Fibroblast of the aortic adventitia (primary cell): ENCODE results near the gene HMGN4. TPM values are rescaled to one million over a fixed set of nuclear protein-coding genes. Genes with fewer than 3 reads are reported as not detected.

Experiments
- DNase-seq: peaks from one replicate; pipeline ENCODE4 v3.0.0-alpha.2; 2010; ENCODE audit warnings: low read depth
- H3K4me3 ChIP-seq: 2 replicates; pipeline ENCODE4 v1.5.1; 2011; ENCODE audit warnings: low read depth, mild to moderate bottlenecking, control low read depth, low read length, moderate library complexity
- CTCF ChIP-seq: IDR thresholded peaks from 2 replicates; pipeline ENCODE4 v1.5.1; 2011; ENCODE audit warnings: mild to moderate bottlenecking, low read length, control low read depth, inconsistent platforms; ENCODE audit not compliant: insufficient read depth
- total RNA-seq: library from RNA; depleted of rRNA; stranded (reverse); fragments of >200 nt; gene quantifications from 2 replicates; pipeline ENCODE4 v1.2.3, GENCODE V29; 2012; ENCODE audit warnings: low replicate concordance

The HMGN4 gene
- total RNA-seq, 1 donor: 50.3 TPM

- H3K4me3 ChIP-seq: no peak overlapping the region
- DNase-seq: no peak
- TF ChIP-seq CTCF: no peak
Observed at GRCh38 chr6:26578279-26578678, 40.1 kb downstream of the HMGN4 start.

GRCh38 chr6:26578741-26579140 is 40.6 kb downstream of the HMGN4 start:
- no peak for TF ChIP-seq CTCF
- H3K4me3 ChIP-seq: no peak overlapping the region

GRCh38 chr6:26581164-26581915 is 43.2 kb downstream of the HMGN4 start:
- no peak for DNase-seq
- no peak overlapping the region for H3K4me3 ChIP-seq
- no peak for TF ChIP-seq CTCF

More at GRCh38 chr6:26578741-26579140, 40.6 kb downstream of the HMGN4 start:
- no peak for DNase-seq

- no peak for DNase-seq
- H3K4me3 ChIP-seq: no peak overlapping the region
- no peak for TF ChIP-seq CTCF
Observed at GRCh38 chr6:26588965-26589364, 50.8 kb downstream of the HMGN4 start.

GRCh38 chr6:26592649-26593048 is 54.5 kb downstream of the HMGN4 start:
- H3K4me3 ChIP-seq: no peak overlapping the region
- no peak for TF ChIP-seq CTCF
- no peak for DNase-seq

GRCh38 chr6:26593278-26594130 is 55.3 kb downstream of the HMGN4 start:
- no peak overlapping the region for H3K4me3 ChIP-seq
- TF ChIP-seq CTCF: no peak
- no peak for DNase-seq
